Measurements from ENCODE around the gene ZFC3H1. TPM values are rescaled to one million over a fixed set of nuclear protein-coding genes. Genes with fewer than 3 reads are reported as not detected.

ZFC3H1 gene
- total and polyA plus RNA-seq, 9 of the 15 experiments (the other 6 are each of a cell fraction or from before 2014, with no cell fraction given): 14.8 to 80.5 (median 22.1) TPM

- CTCF ChIA-PET (ENCODE audit: low intra/inter-chr PET ratio): interaction anchor here (0.6 to 1.6 kb wide), 3 partner anchors 107 to 110 kb away, joined by 3 to 8 read pairs (median 4); no protein-coding TSS in a partner anchor
Measured at GRCh38 chr12:71639341-71639760, 24.3 kb downstream of the ZFC3H1 start.

More at GRCh38 chr12:71639341-71639760, 24.3 kb downstream of the ZFC3H1 start:
- no peak for FAIRE-seq
- H3K27ac ChIP-seq (ENCODE audit: extremely low read depth, low read depth, low read length): no peak overlapping the region
- no peaks in the 10 kb centered on the region for H3K9me3 ChIP-seq (replicated peaks; ENCODE audit: control insufficient read depth, insufficient read depth, low read depth, low read length)
- no peaks in the 10 kb centered on the region for H4K20me1 ChIP-seq (replicated peaks; ENCODE audit: control insufficient read depth, insufficient read depth, low read length)
- H3K27me3 ChIP-seq (ENCODE audit: control insufficient read depth in 2 of 2, insufficient read depth in 2 of 2, low read length in 2 of 2): no peaks in the 10 kb centered on the region
- WGBS (ENCODE audit: insufficient coverage, low coverage, missing lambda C conversion rate): 80% methylated on average over 2 of the region's 2 CpGs
- BruUV-seq (replicated peaks): no TSS peak
- no peak overlapping the region for H2AFZ ChIP-seq (ENCODE audit: low read depth, low read length)
- peaks cover 3% of the 10 kb centered on the region for H3K9me1 ChIP-seq (ENCODE audit: control insufficient read depth, insufficient read depth, low read length)
- in situ Hi-C loops (cut with MboI): no loop called here
- peaks cover 0 to 4% of the 10 kb centered on the region in 2 experiments; a peak in 2 of 5 replicates for H3K4me1 ChIP-seq (replicated peaks in 1 of 2; ENCODE audit: control insufficient read depth in 2 of 2, insufficient read depth in 2 of 2, low read length in 2 of 2)
- peak in 2 of 4 experiments; percentile 26 to 43 for DNase-seq (ENCODE audit: extremely low read depth in 1 of 4, low spot score in 3 of 4)
- no peaks in the 10 kb centered on the region; the same call in 2 of the 3 replicates for H3K79me2 ChIP-seq (ENCODE audit: control insufficient read depth, insufficient read depth, low read length)
- ATAC-seq: peak; percentile 84
- peaks cover 96% of the 10 kb centered on the region for H3K36me3 ChIP-seq (ENCODE audit: control insufficient read depth, insufficient read depth, low read length)
- H3K4me2 ChIP-seq (ENCODE audit: insufficient read depth, low read length): no peak overlapping the region
- peak; percentile 30 for TF ChIP-seq REST (IDR thresholded peaks at IDR 0.05; ENCODE audit: borderline replicate concordance)
- TF ChIP-seq REST (CRISPR knock-in tag; IDR thresholded peaks at IDR 0.05; ENCODE audit: low read depth): no peak
- peak; percentile 53 to 63 (median 55); a peak in 5 of 6 replicates for TF ChIP-seq CTCF (IDR thresholded peaks at IDR 0.05 in 2 of 3, conservative IDR thresholded peaks at IDR 0.05 in 1 of 3; ENCODE audit: insufficient read depth in 2 of 3, low read depth in 1 of 3, low read length in 3 of 3)
- TF ChIP-seq SMC3 (conservative IDR thresholded peaks at IDR 0.05; ENCODE audit: insufficient read depth, low read depth, low read length): 0 out of 2 replicates have a peak, but pooled peaks have one; percentile 7
- no peak for TF ChIP-seq ZKSCAN3 (CRISPR knock-in tag; IDR thresholded peaks at IDR 0.05)
- no peak for TF ChIP-seq IRF9 (tag; IDR thresholded peaks at IDR 0.05)
- TF ChIP-seq HSF4 (CRISPR knock-in tag; IDR thresholded peaks at IDR 0.05; ENCODE audit: borderline replicate concordance): no peak
- TF ChIP-seq RAD21 (CRISPR knock-in tag; conservative IDR thresholded peaks at IDR 0.05 in 1 of 2, IDR thresholded peaks at IDR 0.05 in 1 of 2): peak in 1 of 2 experiments; percentile 43; a peak in 2 of 4 replicates
- TF ChIP-seq ELF1 (tag; IDR thresholded peaks at IDR 0.05): no peak
- H3K9ac ChIP-seq (ENCODE audit: insufficient read depth in 1 of 2, low read depth in 2 of 2, low read length in 2 of 2): no peak overlapping the region
- no peak overlapping the region for H3K4me3 ChIP-seq
- POLR2A ChIA-PET: interaction anchor here (1.0 kb wide), 1 partner anchor 20 kb away, joined by 3 read pairs; no protein-coding TSS in a partner anchor
- intact Hi-C loops (cut with micrococcal nuclease): loop anchor here (1.0 to 10.0 kb wide), 2 partner anchors 108 to 425 kb away; no protein-coding TSS in a partner anchor

Measured in K562 (cell line).